Uterus (tissue), 2 donors: Measurements from ENCODE around the gene PABPN1L.

Experiments
- POLR2A ChIP-seq, 2 donors: fragments of 450-650 bp; IDR thresholded peaks; one replicate each; pipeline ENCODE4 v1.6.1; 2016; ENCODE audit warnings: antibody characterized with exemption in 2 of 2, mild to moderate bottlenecking in 1 of 2, moderate library complexity in 1 of 2
- TF ChIP-seq, protein P1 (sequence below), 4 experiments: fragments of 200-600 bp in 2 of 4; fragments of 450-650 bp in 2 of 4; sonication (generic) in 2 of 4; IDR thresholded peaks; one replicate each; pipeline ENCODE4 v1.5.1; 2016 to 2019; ENCODE audit warnings: antibody characterized with exemption in 4 of 4, mild to moderate bottlenecking in 2 of 4, moderate library complexity in 1 of 4

DNA sequence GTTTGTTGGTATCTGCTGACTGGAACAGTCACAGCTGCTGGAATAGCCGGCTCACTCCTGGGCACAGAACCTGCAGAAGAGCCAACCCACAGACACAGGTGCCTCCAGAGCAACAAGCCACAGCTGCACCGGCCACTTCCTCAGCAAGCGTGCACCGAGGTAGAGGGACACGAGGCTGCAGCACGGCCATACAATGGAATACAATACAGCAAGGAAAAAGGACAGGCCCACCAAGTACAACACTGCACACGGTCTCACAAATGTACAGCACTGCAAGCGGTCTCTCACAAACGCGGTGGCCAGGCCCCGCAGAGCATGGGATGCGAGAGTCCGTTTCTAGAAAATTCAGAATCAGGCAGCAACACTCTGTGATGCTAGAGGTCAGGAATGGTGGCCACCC, 47.4 kb upstream of the PABPN1L start:
- TF ChIP-seq, protein P1, sequence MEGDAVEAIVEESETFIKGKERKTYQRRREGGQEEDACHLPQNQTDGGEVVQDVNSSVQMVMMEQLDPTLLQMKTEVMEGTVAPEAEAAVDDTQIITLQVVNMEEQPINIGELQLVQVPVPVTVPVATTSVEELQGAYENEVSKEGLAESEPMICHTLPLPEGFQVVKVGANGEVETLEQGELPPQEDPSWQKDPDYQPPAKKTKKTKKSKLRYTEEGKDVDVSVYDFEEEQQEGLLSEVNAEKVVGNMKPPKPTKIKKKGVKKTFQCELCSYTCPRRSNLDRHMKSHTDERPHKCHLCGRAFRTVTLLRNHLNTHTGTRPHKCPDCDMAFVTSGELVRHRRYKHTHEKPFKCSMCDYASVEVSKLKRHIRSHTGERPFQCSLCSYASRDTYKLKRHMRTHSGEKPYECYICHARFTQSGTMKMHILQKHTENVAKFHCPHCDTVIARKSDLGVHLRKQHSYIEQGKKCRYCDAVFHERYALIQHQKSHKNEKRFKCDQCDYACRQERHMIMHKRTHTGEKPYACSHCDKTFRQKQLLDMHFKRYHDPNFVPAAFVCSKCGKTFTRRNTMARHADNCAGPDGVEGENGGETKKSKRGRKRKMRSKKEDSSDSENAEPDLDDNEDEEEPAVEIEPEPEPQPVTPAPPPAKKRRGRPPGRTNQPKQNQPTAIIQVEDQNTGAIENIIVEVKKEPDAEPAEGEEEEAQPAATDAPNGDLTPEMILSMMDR (IDR thresholded peaks at IDR 0.05): no peak
- TF ChIP-seq POLR2A (IDR thresholded peaks at IDR 0.05): no peak
